GM23248 (cell line): ENCODE results near the gene SDE2. TPM values are rescaled to one million over a fixed set of nuclear protein-coding genes. Genes with fewer than 3 reads are reported as not detected.

Experiments
- DNase-seq: peaks from one replicate; pipeline ENCODE4 v3.0.0-alpha.2; 2015
- H2AFZ ChIP-seq: fragments of 200-600 bp; sonication (generic); 2 replicates; pipeline ENCODE4 v1.6.1; 2016; ENCODE audit warnings: antibody characterized with exemption
- H3F3A ChIP-seq: fragments of 200-600 bp; sonication (generic); 2 replicates; pipeline ENCODE4 v1.6.1; 2016; ENCODE audit warnings: mild to moderate bottlenecking, antibody characterized with exemption, mixed run types; ENCODE audit not compliant: insufficient read depth
- H3K27ac ChIP-seq: fragments of 200-600 bp; sonication (generic); 2 replicates; pipeline ENCODE4 v1.5.1; 2016; ENCODE audit warnings: mild to moderate bottlenecking
- H3K27me3 ChIP-seq: fragments of 200-600 bp; sonication (generic); replicated peaks from 2 replicates; pipeline ENCODE4 v1.6.1; 2016; ENCODE audit warnings: mild to moderate bottlenecking; ENCODE audit not compliant: insufficient read depth
- H3K36me3 ChIP-seq: fragments of 200-600 bp; sonication (generic); 2 replicates; pipeline ENCODE4 v1.6.1; 2016; ENCODE audit warnings: low read depth, mild to moderate bottlenecking
- H3K4me1 ChIP-seq: fragments of 200-600 bp; sonication (generic); 2 replicates; pipeline ENCODE4 v1.6.1; 2016; ENCODE audit warnings: mild to moderate bottlenecking; ENCODE audit not compliant: insufficient read depth
- H3K4me2 ChIP-seq: fragments of 200-600 bp; sonication (generic); one replicate; pipeline ENCODE4 v1.6.1; 2016; ENCODE audit warnings: mild to moderate bottlenecking; ENCODE audit not compliant: unreplicated experiment
- H3K4me3 ChIP-seq: fragments of 200-600 bp; sonication (generic); 2 replicates; pipeline ENCODE4 v1.5.1; 2016; ENCODE audit warnings: mild to moderate bottlenecking
- H3K79me2 ChIP-seq: fragments of 200-600 bp; sonication (generic); 2 replicates; pipeline ENCODE4 v1.6.1; 2016; ENCODE audit warnings: mild to moderate bottlenecking; ENCODE audit not compliant: insufficient read depth
- H3K9ac ChIP-seq: fragments of 200-600 bp; sonication (generic); 2 replicates; pipeline ENCODE4 v1.6.1; 2016; ENCODE audit warnings: mild to moderate bottlenecking
- H3K9me2 ChIP-seq: fragments of 200-600 bp; sonication (generic); 2 replicates; pipeline ENCODE4 v1.6.1; 2016; ENCODE audit warnings: mixed run types, mild to moderate bottlenecking, moderate library complexity; ENCODE audit not compliant: insufficient read depth
- H3K9me3 ChIP-seq: fragments of 200-600 bp; sonication (generic); one replicate; pipeline ENCODE4 v1.6.1; 2017; ENCODE audit warnings: low read depth
- H4K20me1 ChIP-seq: fragments of 200-600 bp; sonication (generic); 2 replicates; pipeline ENCODE4 v1.6.0; 2016; ENCODE audit not compliant: insufficient read depth
- EZH2 ChIP-seq: fragments of 200-600 bp; sonication (generic); IDR thresholded peaks from 2 replicates; pipeline ENCODE4 v1.6.1; 2018; ENCODE audit warnings: antibody characterized with exemption, mild to moderate bottlenecking; ENCODE audit not compliant: insufficient read depth, poor library complexity, severe bottlenecking
- EZH2phosphoT487 ChIP-seq: fragments of 200-600 bp; sonication (generic); IDR thresholded peaks from 2 replicates; pipeline ENCODE4 v1.6.1; 2018; ENCODE audit warnings: antibody characterized with exemption, moderate library complexity, mild to moderate bottlenecking, low read depth; ENCODE audit not compliant: insufficient read depth
- WGBS, 2 experiments: methylation state at CpG; one replicate each; pipeline ENCODE4 v1.1.6; 2015 to 2017; ENCODE audit warnings: low lambda C conversion rate in 2 of 2, low coverage in 1 of 2; ENCODE audit errors: missing lambda C conversion rate in 2 of 2; 5-methylcytosine and 5-hydroxymethylcytosine counted together
- in situ Hi-C: fragments of 300-500 bp; cut with MboI; formaldehyde crosslinking; loops from 2 replicates; pipeline ENCODE4 v1.15.0; 2020
- polyA plus RNA-seq: library from polyadenylated mRNA; unstranded; fragments of >200 nt; fragmentation: Nextera tagmentation; extraction: Ambion mirVana; gene quantifications from 2 replicates; pipeline ENCODE4 v1.2.1, GENCODE V29; 2016
- total RNA-seq: library from RNA; depleted of rRNA; stranded (reverse); fragments of >200 nt; shearing (Covaris generic); gene quantifications from 2 replicates; pipeline ENCODE4 v1.2.3, GENCODE V29; 2014

Gene SDE2
- total and polyA plus RNA-seq, 2 experiments from 2014 or later: 18.0 to 21.6 TPM

- WGBS, 2 experiments: 0 to 3% methylated on average over 19 of the region's 19 CpGs
- H4K20me1 ChIP-seq: no peaks in the 10 kb centered on the region
- H3K4me1 ChIP-seq: peaks cover 38% of the 10 kb centered on the region
- H3K36me3 ChIP-seq: peaks cover 4% of the 10 kb centered on the region; the same call in 1 of the 2 replicates
- H3K27ac ChIP-seq: peak overlapping the region; percentile 89
- TF ChIP-seq EZH2phosphoT487 (no peak), EZH2 (no peak)
- in situ Hi-C loops: no loop called here
- no peaks in the 10 kb centered on the region for H3K9me3 ChIP-seq
- H3K9me2 ChIP-seq: no peaks in the 10 kb centered on the region
- no peaks in the 10 kb centered on the region for H3K27me3 ChIP-seq
- H3K9ac ChIP-seq: peak overlapping the region; percentile 99
- H3K4me2 ChIP-seq: peak overlapping the region; percentile 88
- H3F3A ChIP-seq: peaks cover 21% of the 10 kb centered on the region; the same call in 1 of the 2 replicates
- peak overlapping the region; percentile 98 for H3K4me3 ChIP-seq
- peaks cover 54% of the 10 kb centered on the region for H3K79me2 ChIP-seq
- peak; percentile 84 for DNase-seq
- H2AFZ ChIP-seq: peak overlapping the region; percentile 76
Observed at GRCh38 chr1:225998560-225999226, 450 bp downstream of the SDE2 start.

DNA sequence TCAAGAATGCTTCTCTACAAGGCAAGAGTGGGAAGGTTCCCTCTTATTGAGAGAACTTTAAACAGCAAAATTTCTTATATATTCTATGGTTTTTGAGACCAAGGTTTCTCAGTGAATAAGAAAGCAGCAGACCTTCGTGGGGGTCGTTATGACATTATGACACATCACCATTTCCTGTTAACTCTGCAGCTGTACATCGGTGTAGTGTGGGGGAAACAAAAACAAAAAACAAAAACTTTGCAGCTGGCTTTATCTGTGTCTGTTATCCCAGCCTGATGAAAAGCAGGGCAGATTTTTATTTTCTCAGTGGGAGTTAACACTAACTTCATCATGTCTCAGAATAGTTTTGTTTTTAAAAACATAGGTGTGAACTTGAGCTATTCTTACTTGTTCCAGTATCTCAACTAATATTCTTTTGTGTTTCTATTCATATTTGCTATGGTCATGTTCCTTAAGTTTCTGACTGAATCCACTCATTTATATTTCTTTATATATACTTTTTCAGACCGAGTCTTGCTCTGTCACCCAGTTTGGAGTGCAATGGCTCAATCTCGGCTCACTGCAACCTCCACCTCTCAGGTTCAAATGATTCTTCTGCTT, 2.1 kb downstream of the SDE2 start:
- WGBS, 2 experiments: 29 to 33% methylated on average over 5 of the region's 5 CpGs
- no peaks in the 10 kb centered on the region for H4K20me1 ChIP-seq
- in situ Hi-C loops: no loop called here
- no peak overlapping the region for H2AFZ ChIP-seq
- TF ChIP-seq EZH2 (no peak), EZH2phosphoT487 (no peak)
- 0 out of 2 replicates have a peak, but pooled peaks cover 6% of the 10 kb centered on the region for H3F3A ChIP-seq
- no peak overlapping the region for H3K27ac ChIP-seq
- no peaks in the 10 kb centered on the region for H3K9me3 ChIP-seq
- H3K4me2 ChIP-seq: peak overlapping the region; percentile 88
- peaks cover 15% of the 10 kb centered on the region for H3K36me3 ChIP-seq
- H3K9ac ChIP-seq: peak overlapping the region; percentile 99
- no peaks in the 10 kb centered on the region for H3K27me3 ChIP-seq
- no peaks in the 10 kb centered on the region for H3K9me2 ChIP-seq
- peaks cover 32% of the 10 kb centered on the region for H3K4me1 ChIP-seq
- H3K79me2 ChIP-seq: peaks cover 60% of the 10 kb centered on the region
- H3K4me3 ChIP-seq: peak overlapping the region; percentile 98; the same call in 1 of the 2 replicates
- DNase-seq: peak; percentile 41

GRCh38 chr1:225995919-225996864, 3.0 kb downstream of the SDE2 start:
- Histone ChIP-seq H3K9ac (peak overlapping the region; percentile 99), H3K27ac (no peak overlapping the region), H3K27me3 (no peaks in the 10 kb centered on the region), H3K4me3 (no peak overlapping the region), H4K20me1 (no peaks in the 10 kb centered on the region), H3K79me2 (peaks cover 69% of the 10 kb centered on the region), H3K9me2 (no peaks in the 10 kb centered on the region), H3K9me3 (no peaks in the 10 kb centered on the region), H3K36me3 (peaks cover 23% of the 10 kb centered on the region), H3K4me1 (peaks cover 30% of the 10 kb centered on the region), H2AFZ (no peak overlapping the region), H3F3A (0 out of 2 replicates have a peak, but pooled peaks cover 8% of the 10 kb centered on the region), H3K4me2 (peak overlapping the region; percentile 88)
- no peak for DNase-seq
- TF ChIP-seq EZH2phosphoT487 (no peak), EZH2 (no peak)
- in situ Hi-C loops: no loop called here
- WGBS, 2 experiments: 56 to 65% methylated on average over 4 of the region's 4 CpGs
